GM19238 (cell line): Measurements from ENCODE around the gene GATAD2A.

ENCODE experiments used
- DNase-seq: peaks from one replicate; pipeline ENCODE4 v3.0.0; 2011; ENCODE audit warnings: low spot score; ENCODE audit not compliant: insufficient read length

GATAD2A gene

DNA sequence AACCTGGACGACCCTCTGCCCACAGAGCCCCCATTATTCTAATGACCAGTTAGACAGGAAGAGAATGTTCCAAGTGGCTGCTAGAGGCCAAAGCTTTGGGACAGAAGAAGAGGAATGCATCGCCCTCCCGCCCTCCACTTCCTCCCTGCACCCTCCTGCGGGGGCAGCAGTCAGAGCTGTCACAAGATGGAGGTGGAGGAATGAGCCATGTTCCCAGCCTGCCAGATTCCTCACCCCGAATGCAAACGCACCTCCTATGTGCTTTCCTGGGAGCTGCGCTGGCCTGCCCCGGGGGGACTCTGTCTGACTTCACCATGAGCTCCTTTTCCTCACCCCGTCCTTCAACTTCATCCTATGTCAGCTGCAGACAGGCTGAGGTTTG lies 124.9 kb downstream of the GATAD2A start:
- DNase-seq = no peak

DNA sequence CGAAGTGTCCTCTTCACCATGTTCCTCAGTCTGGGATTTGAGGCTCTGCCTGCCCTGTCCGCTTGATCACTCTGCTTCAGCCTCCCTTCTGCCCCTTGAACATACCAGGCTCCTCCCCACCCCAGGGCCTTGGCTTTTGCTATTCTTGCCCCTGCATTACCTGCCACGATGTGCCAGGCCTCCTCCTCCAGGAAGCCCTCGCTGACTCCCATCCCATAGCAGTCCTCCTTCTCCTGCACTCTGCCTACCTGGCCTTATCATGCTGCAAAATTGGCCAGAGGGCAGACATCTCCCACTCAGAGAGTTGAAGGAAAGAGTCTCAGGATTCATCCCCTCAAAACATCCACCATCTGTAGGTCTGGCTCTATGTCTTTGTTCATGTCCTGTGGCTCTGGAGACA lies 125.4 kb downstream of the GATAD2A start:
- no peak for DNase-seq

DNA sequence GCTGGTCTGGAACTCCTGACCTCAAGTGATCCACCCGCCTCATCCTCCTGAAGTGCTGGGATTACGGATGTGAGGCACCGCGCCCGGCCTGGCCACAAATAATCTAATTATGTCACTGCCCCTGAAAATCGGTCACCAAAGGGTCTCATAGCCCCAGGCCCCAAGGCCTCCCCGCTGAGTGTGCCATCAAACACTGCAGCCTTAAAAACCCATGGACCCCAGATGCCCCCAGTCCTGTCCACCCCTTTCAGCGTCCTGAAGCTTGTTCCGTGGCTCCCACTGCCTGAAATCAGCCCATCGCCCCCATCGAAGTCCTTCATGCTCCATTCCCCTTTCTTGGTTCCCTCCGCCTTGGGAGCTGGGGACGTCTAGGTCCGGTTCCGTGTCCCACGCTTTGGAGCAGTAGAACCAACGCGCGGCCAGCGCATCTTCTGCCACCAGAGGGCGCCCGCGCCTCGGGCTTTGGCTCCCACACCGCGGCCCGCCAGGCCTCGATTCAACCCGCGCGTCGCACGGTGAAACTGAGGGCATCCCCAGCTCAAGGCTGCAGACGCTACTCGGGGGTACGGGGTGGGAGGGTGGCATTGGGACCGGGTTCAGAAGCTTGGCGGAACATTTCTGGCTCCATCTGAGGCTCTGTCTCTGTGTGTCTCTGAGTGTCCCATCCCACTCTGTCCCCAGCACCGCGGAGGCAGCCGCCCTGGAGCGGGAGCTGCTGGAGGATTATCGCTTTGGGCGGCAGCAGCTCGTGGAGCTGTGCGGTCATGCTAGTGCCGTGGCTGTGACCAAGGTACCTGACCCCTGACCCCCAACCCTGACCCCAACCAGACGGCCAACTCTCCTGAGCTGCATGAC lies 126.7 kb downstream of the GATAD2A start:
- DNase-seq = peak; percentile 85

DNA sequence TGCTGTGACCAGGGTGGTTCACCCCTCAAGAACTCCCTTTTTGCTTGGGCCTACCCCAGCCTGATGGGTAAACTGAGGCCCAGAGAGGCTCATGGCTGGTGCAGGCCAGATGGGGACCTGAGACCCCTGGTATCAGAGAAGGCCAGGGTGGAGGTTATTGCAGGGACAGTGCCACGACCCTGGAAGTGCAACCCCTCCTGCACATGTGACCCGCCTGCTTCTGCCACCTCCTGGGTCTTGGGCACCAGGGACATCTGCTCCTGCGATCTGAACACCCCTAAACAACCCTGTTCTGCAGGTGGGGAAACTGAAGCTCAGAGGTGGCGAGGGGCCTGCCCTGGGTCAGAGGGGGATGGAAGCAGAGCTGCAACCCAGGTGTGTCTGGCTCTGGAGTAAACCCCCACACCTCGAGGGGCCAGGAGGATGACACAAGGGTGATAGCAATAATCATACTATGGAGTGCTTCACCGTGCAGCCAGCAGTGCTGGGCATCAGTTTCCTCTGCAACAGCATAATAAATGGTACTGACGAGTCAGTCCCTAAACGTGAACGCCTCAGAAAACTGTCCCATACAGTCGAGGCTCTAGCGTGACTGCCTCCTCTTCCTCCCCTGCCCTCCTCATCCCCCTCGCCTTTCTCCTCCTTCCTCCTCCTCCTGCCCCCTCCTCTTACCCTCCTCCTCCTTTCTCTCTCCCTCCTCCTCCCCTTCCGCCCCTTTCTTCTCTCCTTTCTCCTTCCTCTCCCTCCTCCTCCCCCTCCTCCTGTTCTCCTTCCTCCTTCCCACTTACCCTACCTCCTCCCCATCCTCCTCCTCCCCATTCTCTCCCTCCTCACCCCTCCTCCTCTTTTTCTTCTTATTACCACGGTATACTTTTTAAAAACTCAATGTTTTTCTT lies 127.6 kb downstream of the GATAD2A start:
- DNase-seq = no peak

DNA sequence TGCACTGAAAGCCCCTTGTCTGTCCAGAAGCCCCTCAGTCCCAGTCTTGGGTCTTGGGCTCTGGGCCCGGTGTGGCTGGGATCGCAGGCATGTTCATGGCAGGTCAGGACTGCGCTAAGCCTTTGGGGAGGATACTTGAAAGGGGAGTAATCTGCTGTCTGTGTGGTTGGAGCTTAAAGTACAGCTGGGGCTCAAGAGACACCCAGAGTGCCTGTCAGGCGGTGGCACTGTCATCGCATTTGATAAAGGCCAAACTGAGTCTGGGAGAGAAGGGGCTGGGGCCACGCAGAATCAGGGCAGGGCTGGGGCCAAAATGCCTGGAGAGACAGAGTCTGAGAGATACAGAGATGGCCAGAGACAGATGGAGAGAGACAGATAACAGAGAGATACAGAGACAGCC lies 128.4 kb downstream of the GATAD2A start:
- DNase-seq = no peak

DNA sequence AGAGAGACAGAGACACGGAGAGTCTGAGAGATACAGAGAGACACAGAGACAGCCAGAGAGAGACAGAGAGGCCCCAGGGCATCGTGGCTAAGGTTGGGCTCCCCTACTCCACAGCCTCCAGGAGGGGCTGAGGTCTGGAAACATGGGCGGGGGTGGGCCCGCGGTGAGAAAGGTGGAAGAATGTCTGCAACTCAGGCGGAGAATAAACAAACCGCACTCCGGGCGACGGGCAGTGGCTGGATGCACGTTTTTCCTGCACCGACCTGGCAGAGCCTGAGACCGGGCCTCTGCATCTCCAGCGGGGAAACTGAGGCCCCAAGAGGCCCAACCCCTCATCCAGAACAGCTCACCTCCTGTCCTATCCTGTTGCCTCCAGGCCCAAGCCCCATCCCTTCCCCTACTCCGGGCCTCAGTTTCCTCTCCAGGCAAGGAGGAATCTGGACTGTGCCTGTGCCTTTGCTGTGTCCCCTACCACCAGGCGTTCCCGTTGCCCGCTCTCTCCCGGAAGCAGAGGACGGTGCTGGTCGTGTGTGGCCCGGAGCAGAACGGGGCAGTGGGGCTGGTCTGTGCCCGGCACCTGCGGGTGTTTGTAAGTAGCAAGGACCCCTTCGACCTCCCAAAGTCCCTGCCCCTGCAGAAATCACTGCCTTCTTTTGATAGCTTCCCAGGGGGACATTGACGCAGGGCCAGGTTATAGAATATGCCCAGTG lies 129.2 kb downstream of the GATAD2A start:
- no peak for DNase-seq

DNA sequence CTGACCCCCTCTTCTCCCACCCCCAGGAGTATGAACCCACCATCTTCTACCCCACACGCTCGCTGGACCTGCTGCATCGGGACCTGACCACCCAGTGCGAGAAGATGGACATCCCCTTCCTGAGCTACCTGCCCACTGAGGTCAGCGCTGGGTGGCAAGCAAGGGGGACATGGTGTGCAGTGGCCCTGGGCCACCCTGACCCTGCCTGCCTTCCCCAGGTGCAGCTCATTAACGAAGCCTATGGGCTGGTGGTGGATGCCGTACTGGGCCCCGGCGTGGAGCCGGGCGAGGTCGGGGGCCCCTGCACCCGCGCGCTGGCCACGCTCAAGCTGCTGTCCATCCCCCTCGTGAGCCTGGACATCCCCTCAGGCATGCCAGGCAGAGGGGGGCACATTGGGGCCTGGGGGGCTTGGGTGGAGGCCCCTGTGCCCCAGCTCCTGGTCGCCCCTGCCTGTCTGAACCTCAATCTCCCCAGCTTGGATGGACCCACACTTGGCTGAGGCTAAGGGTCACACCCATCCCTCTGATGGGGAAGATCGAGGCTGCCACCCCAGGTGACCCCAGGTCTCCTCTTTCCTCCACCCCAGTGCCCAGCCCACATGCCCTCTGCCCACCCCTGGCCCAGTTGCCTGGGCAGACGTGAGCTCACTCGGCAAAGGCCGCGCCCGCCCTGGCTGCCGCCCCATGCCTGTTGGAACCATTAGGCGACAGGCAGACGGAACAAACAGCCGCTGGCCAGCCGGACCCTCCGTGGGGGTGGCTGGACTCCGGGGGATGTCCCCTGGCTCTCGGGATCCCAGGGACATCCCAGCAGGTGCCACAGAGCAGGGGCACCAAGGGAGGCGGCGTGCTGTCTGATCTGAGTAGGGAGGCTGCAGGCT lies 130.1 kb downstream of the GATAD2A start:
- no peak for DNase-seq

DNA sequence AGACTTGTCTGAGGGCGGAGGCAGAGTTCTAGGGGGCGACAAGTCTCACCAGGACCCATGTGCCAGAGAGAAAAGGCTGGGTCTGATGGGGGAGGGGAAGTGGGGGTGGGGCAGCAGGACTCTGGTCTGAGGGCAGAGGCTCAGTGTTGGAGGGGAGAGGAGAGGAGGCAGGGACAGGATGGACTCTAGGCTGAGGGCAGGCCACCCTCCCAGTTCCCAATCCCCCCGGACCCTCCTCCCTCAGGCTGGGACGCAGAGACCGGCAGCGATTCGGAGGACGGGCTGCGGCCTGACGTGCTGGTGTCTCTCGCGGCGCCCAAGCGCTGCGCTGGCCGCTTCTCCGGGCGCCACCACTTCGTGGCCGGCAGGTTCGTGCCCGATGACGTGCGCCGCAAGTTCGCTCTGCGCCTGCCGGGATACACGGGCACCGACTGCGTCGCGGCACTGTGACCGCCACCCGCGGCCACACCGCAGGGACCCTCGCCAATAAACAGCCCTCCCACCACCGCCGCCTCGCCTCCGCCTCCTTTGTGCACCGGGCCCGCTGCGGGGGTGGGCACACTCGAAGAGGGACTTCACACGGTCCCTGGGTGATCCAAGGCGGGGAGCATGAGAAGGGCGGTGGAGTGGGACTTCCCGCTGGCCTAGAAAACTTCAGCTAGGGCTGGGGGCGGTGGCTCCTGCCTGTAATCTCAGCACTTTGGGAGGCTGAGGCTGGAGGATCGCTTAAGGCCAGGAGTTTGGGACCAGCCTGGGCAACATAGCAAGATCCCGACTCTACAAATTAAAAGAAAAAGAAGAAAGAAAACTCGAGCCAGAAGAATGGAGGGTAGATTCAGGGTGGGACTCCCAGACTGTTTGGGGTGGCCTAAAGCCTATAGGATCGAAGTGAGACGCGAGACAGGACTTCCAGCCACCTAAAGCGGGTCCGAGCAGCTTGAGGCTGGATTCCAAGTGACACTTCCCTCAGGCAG lies 131.9 kb downstream of the GATAD2A start:
- DNase-seq = no peak

DNA sequence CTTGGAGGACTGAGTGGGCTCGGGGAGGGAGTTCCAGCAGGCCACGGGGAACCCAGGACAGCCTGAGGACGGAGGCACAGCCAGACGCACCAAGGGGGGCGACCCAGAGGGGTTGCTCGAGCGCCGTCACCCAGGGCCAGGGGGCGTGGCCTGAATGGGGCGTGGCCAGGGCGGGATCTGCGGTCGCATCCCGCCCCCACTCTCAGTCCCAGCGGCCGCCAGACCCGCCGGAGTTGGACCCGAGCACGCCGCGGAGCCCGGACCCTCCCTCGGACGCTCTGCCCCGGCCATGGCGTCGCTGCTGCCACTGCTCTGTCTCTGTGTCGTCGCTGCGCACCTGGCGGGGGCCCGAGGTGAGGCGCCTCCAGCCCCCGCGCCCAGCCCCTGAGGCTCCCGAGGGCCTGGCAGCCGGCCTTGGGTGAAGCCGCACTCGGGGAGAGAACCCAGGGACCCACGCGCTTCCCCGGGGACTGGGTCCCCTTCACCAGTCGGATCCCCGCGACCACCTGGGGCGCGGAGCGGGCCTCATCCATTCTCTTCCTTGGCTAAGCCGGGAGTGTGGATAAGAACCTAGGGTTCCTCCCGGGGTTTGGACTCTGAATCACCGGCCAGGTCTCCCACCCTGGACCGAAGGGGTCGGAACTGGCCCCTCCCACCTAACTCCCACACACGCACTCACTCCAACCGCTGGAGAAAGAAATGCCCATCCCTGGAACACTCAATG lies 132.7 kb downstream of the GATAD2A start, which contains the start of gene CILP2:
TSS of gene CILP2 (plus strand) at position 205 of the 724 bp plus-strand sequence. CDS start at position 290, 85 bp downstream.
- DNase-seq = no peak

DNA sequence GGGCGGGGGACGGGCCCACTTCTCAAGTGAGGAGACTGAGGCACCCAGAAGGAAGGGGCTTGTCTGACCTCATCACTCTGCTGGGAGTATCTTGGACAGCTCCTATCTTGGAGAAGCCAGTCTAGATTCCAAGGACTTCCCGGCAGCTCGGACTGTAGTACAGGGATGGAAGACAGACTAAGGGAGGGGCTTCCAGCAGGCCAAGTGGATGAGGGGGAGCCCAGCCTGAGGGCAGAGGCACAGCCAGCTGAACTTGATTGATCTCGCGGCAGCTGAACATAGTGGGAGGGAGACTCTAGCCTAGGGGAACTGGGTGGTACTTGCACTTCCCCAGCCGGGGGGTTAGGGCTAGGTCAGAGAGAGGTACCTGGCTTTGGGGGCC lies 133.3 kb downstream of the GATAD2A start:
- no peak for DNase-seq

DNA sequence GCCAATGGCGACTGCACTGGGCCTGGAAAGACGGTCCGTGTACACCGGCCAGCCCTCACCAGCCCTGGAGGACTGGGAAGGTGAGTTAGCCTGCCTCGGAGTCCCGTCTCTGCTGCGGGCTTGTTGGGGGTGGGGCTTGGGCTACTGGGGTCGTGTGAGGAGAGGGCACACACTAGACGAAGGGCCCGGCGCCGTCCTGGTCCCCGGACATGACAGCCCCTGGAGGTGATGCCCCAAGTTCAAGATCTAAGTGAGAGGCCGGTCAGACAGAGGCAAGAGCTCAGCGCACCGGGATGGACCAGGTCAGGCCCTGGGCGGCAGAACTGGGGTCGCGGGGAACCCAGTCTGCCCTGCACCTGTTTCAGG lies 134.2 kb downstream of the GATAD2A start:
- no peak for DNase-seq

DNA sequence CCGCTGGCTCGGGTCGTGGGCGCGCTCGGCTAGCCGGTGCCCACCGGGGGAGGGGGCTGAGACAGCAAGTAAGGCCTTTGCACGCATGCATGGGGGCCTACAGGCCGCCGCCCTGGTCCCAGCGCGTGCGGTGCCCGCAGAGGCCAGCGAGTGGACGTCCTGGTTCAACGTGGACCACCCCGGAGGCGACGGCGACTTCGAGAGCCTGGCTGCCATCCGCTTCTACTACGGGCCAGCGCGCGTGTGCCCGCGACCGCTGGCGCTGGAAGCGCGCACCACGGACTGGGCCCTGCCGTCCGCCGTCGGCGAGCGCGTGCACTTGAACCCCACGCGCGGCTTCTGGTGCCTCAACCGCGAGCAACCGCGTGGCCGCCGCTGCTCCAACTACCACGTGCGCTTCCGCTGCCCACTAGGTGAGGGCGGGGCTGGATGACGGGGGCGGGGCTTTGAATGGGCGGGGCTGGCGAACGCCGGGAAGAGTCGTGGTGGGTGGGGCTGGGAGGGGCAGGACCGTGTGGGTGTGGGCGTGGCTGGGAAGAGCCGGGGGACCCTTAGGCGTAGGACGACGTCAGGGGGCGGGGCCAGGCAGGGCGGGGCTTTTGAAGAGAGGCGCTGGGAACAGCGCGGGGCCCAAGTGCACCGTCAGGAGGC lies 134.7 kb downstream of the GATAD2A start:
- no peak for DNase-seq

DNA sequence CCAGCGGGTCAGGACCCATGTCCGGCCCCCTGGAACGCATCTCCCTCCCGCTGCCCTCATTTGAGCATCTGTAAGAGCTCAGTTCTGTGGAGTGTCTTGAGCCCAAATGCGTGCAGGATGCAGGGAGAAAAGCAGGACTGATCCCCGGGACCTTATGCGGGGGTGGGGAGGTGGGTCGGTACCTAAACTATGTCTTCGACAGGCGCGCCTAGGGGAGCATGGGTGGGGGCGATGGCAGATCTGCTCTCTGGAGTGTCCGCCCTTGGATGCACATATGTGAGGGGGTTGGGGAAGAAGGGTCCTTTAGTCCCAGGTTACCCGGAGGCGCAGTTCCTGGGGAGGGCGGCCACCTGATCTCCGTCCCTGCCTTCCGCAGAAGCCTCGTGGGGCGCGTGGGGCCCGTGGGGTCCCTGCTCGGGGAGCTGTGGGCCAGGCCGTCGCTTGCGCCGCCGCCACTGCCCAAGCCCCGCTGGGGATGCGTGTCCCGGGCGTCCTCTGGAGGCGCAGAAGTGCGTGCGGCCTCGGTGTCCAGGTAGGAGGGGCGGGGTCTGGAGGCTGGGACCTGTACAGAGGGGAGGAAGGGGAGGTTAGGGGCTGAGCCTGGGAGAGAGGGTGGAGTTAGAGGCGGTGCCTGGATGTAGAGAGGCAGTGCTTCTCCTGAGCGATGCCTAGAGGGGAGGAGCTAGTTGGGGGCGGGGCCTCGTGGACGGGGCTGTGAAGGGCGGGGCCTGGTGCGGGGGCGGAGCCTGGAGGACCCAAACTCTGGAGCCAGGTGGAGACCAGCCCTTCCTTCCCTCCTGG lies 135.4 kb downstream of the GATAD2A start:
- peak; percentile 64 for DNase-seq

DNA sequence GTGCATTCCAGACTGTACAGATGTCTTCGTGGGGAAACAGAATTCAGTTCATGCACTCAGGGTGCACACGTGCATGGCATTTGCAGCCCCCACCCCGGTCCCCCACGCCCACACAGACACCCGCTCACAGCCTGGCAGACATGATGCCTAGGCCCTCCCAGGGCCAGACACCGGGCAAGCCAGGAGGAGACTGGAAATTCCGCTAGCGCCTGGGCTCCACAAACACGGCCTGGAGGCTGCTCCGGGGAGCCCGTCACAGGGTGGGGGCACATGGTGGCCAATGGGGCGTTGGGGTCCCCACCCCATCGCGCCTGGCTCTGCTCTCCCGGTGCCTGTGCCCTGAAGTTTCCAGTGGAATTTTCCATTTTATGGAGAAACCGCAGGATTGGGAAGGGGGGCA lies 136.1 kb downstream of the GATAD2A start:
- DNase-seq = no peak

DNA sequence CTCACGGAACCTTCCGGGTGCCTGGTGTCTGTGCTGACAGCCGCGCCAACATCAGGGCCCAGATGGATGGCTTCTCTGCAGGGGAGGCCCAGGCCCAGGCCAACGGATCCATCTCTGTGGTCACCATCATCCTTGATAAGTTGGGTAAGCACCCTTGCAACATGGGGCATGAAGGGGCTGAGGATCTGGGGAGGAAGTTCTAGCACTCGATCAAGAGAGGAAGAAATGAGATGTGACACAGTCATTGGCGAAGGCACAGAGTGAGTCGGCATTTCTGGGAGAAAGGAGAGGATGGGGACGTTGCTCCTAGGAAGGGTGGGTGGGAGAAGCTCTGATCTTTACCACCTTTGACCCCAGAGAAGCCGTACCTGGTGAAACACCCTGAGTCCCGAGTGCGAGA lies 137.0 kb downstream of the GATAD2A start:
- DNase-seq = no peak

DNA sequence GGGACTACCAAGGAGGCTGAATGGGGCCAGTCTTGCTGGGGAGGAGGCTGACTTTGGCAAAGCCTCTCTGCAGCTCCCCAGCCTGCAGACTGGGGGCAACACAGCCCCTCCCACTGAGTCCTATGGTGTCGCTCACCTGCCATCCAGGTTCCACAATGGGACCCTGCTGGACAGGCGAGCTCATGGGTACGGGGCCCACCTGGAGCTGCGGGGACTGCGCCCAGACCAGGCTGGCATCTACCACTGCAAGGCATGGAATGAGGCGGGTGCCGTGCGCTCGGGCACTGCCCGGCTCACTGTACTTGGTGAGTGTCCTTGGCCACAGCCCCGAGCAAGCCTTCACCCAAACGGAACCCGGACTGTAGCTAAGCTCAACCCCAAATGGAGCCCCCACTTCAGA lies 137.6 kb downstream of the GATAD2A start:
- DNase-seq = no peak

DNA sequence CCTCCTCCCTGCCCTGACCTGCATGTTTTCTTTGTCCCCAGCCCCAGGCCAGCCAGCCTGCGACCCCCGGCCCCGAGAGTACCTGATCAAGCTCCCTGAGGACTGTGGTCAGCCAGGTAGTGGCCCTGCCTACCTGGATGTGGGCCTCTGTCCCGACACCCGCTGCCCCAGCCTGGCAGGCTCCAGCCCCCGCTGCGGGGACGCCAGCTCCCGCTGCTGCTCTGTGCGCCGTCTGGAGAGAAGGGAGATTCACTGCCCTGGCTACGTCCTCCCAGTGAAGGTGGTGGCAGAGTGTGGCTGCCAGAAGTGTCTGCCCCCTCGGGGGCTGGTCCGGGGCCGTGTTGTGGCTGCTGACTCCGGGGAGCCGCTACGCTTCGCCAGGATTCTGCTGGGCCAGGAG lies 138.2 kb downstream of the GATAD2A start:
- no peak for DNase-seq
